ENCODE results near the gene BCL2L13. TPM values are rescaled to one million over a fixed set of nuclear protein-coding genes. Genes with fewer than 3 reads are reported as not detected.

BCL2L13 gene
- total RNA-seq, 1 donor from 2014 or later: 69.0 TPM

DNA sequence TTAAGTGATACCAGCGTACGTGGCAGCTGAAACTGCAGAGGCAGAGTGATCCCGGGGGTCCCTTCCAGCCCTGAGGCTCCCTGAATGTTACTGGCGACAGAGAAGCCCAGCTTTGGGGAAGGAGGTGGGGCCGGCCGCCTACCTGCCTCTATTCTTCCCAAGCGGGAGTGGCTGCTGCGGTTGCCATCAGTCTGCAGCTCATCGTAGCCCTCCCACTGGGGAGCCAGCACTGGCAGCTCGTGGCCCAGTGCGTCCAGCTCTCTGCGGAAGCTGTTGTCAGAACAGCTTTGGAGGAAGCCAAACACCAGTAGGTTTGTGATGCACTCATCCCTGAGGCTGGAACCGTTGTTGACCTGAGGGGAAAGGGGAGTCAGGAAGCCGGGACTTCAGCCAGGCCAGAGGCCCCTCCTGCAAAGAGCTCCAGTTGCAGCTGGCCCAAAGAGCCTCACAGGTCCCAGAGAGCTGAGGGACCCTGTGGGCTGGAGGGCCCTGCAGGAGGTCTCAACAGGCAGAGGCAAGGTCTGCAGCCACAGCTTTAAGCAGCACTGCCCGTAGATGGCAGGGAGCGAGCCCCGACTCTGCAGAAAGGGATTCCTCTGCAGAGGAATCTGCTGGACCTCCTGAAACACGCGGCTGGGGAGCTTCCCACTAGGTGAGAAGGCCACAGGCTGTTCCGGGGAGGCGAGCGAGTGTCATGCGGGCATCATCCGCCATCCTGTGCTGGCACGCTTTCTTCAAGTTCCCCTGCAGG is 105.3 kb downstream of the BCL2L13 start:
- Histone ChIP-seq H3K9ac (ENCODE audit: low read length) (no peak overlapping the region), H3K4me2 (ENCODE audit: low read length) (no peak overlapping the region), H2AFZ (ENCODE audit: low read depth, low read length) (no peak overlapping the region), H3K27ac (ENCODE audit: low read depth, low read length) (no peak overlapping the region), H3K4me1 (ENCODE audit: insufficient read depth, low read length) (no peaks in the 10 kb centered on the region), H3K79me2 (ENCODE audit: insufficient read depth, low read length) (no peaks in the 10 kb centered on the region), H3K9me3 (ENCODE audit: insufficient read depth, low read depth, low read length) (no peaks in the 10 kb centered on the region), H3K27me3 (ENCODE audit: insufficient read depth, low read length) (no peaks in the 10 kb centered on the region), H3K36me3 (ENCODE audit: insufficient read depth, low read length) (no peaks in the 10 kb centered on the region), H3K4me3 (ENCODE audit: insufficient read depth, low read depth, low read length) (no peak overlapping the region), H4K20me1 (ENCODE audit: insufficient read depth, low read length) (peaks cover 37% of the 10 kb centered on the region)
- Mint-ChIP-seq H3K36me3 (ENCODE audit: low read depth, unreplicated experiment) (peaks cover 6% of the 10 kb centered on the region), H3K27me3 (ENCODE audit: low read depth, unreplicated experiment) (peaks cover 3% of the 10 kb centered on the region), H3K4me3 (ENCODE audit: unreplicated experiment) (no peak overlapping the region), H3K9me3 (ENCODE audit: unreplicated experiment) (peaks cover 2% of the 10 kb centered on the region), H3K27ac (ENCODE audit: unreplicated experiment) (no peak overlapping the region), H3K4me1 (ENCODE audit: low read depth, unreplicated experiment) (no peaks in the 10 kb centered on the region)
- DNase-seq (ENCODE audit: low read depth): no peak
- no peak for FAIRE-seq
- no peak for TF ChIP-seq EZH2 (IDR thresholded peaks at IDR 0.05; ENCODE audit: insufficient read depth, low read length)
- TF ChIP-seq, protein P1, sequence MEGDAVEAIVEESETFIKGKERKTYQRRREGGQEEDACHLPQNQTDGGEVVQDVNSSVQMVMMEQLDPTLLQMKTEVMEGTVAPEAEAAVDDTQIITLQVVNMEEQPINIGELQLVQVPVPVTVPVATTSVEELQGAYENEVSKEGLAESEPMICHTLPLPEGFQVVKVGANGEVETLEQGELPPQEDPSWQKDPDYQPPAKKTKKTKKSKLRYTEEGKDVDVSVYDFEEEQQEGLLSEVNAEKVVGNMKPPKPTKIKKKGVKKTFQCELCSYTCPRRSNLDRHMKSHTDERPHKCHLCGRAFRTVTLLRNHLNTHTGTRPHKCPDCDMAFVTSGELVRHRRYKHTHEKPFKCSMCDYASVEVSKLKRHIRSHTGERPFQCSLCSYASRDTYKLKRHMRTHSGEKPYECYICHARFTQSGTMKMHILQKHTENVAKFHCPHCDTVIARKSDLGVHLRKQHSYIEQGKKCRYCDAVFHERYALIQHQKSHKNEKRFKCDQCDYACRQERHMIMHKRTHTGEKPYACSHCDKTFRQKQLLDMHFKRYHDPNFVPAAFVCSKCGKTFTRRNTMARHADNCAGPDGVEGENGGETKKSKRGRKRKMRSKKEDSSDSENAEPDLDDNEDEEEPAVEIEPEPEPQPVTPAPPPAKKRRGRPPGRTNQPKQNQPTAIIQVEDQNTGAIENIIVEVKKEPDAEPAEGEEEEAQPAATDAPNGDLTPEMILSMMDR (IDR thresholded peaks at IDR 0.05; ENCODE audit: insufficient read depth, low read depth, low read length): no peak

DNA sequence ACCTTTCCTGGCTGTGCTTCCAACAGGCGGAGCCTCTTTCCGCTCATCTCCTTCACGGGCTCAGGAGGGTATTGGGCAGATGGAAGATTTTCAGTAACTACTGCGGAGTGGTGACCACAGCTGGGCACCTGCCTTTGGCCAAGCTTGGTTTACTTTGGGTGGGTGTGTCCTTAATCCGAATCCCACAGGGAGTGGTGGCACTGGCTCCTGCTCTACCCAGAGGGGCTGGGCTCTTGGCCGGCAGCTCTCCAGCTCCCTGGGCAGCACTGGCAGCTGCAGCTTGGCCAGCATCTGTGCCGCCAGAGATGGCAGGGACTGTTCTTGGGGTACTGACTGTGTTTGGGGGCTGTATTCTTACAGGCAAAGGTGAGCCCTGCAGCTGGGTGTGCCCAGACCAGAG is 105.9 kb downstream of the BCL2L13 start:
- H3K4me2 ChIP-seq (ENCODE audit: low read length): no peak overlapping the region
- no peaks in the 10 kb centered on the region for H3K27me3 ChIP-seq (ENCODE audit: insufficient read depth, low read length)
- H3K36me3 ChIP-seq (ENCODE audit: insufficient read depth, low read length): no peaks in the 10 kb centered on the region
- peak overlapping the region; percentile 34 for H3K27ac Mint-ChIP-seq (ENCODE audit: unreplicated experiment)
- no peak for DNase-seq (ENCODE audit: low read depth)
- H3K4me1 Mint-ChIP-seq (ENCODE audit: low read depth, unreplicated experiment): no peaks in the 10 kb centered on the region
- H3K4me3 ChIP-seq (ENCODE audit: insufficient read depth, low read depth, low read length): no peak overlapping the region
- peaks cover 3% of the 10 kb centered on the region for H3K27me3 Mint-ChIP-seq (ENCODE audit: low read depth, unreplicated experiment)
- no peak overlapping the region for H3K4me3 Mint-ChIP-seq (ENCODE audit: unreplicated experiment)
- H3K27ac ChIP-seq (ENCODE audit: low read depth, low read length): no peak overlapping the region
- no peak for TF ChIP-seq EZH2 (IDR thresholded peaks at IDR 0.05; ENCODE audit: insufficient read depth, low read length)
- TF ChIP-seq, protein P1 (IDR thresholded peaks at IDR 0.05; ENCODE audit: insufficient read depth, low read depth, low read length): no peak
- H3K9me3 ChIP-seq (ENCODE audit: insufficient read depth, low read depth, low read length): no peaks in the 10 kb centered on the region
- H3K36me3 Mint-ChIP-seq (ENCODE audit: low read depth, unreplicated experiment): peaks cover 6% of the 10 kb centered on the region
- no peaks in the 10 kb centered on the region for H3K4me1 ChIP-seq (ENCODE audit: insufficient read depth, low read length)
- H2AFZ ChIP-seq (ENCODE audit: low read depth, low read length): no peak overlapping the region
- no peak for FAIRE-seq
- H3K9me3 Mint-ChIP-seq (ENCODE audit: unreplicated experiment): peaks cover 2% of the 10 kb centered on the region
- H3K79me2 ChIP-seq (ENCODE audit: insufficient read depth, low read length): no peaks in the 10 kb centered on the region
- no peak overlapping the region for H3K9ac ChIP-seq (ENCODE audit: low read length)
- H4K20me1 ChIP-seq (ENCODE audit: insufficient read depth, low read length): peaks cover 39% of the 10 kb centered on the region

DNA sequence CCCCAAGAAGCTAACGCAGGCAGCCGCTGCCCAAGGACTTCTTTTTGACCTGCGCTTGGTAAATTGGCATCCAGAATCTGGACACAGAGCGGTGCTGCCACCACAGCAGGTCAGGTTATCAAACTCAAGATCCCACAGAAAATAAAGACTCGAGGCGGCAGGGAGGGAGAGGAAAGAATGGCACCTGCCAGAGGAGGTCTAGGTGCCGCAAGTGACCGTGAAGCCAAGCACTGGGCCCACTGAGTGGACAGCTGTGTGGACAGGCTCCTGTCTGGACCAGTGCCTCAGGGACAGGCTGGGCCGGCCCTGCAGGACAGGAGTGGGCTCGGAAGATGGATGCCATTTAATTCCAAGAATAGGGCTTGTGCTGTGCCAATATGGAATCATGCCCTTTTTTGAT is 108.4 kb downstream of the BCL2L13 start:
- Histone ChIP-seq H3K79me2 (ENCODE audit: insufficient read depth, low read length) (peaks cover 7% of the 10 kb centered on the region), H3K27me3 (ENCODE audit: insufficient read depth, low read length) (no peaks in the 10 kb centered on the region), H4K20me1 (ENCODE audit: insufficient read depth, low read length) (peaks cover 42% of the 10 kb centered on the region), H3K9ac (ENCODE audit: low read length) (no peak overlapping the region), H3K4me2 (ENCODE audit: low read length) (no peak overlapping the region), H3K36me3 (ENCODE audit: insufficient read depth, low read length) (no peaks in the 10 kb centered on the region), H3K9me3 (ENCODE audit: insufficient read depth, low read depth, low read length) (no peaks in the 10 kb centered on the region), H3K27ac (ENCODE audit: low read depth, low read length) (no peak overlapping the region), H2AFZ (ENCODE audit: low read depth, low read length) (no peak overlapping the region), H3K4me1 (ENCODE audit: insufficient read depth, low read length) (no peaks in the 10 kb centered on the region), H3K4me3 (ENCODE audit: insufficient read depth, low read depth, low read length) (no peak overlapping the region)
- TF ChIP-seq EZH2 (IDR thresholded peaks at IDR 0.05; ENCODE audit: insufficient read depth, low read length): no peak
- TF ChIP-seq, protein P1 (IDR thresholded peaks at IDR 0.05; ENCODE audit: insufficient read depth, low read depth, low read length): no peak
- no peaks in the 10 kb centered on the region for H3K4me1 Mint-ChIP-seq (ENCODE audit: low read depth, unreplicated experiment)
- H3K4me3 Mint-ChIP-seq (ENCODE audit: unreplicated experiment): no peak overlapping the region
- H3K27ac Mint-ChIP-seq (ENCODE audit: unreplicated experiment): no peak overlapping the region
- H3K9me3 Mint-ChIP-seq (ENCODE audit: unreplicated experiment): peaks cover 2% of the 10 kb centered on the region
- H3K36me3 Mint-ChIP-seq (ENCODE audit: low read depth, unreplicated experiment): peaks cover 6% of the 10 kb centered on the region
- FAIRE-seq (no peak), DNase-seq (ENCODE audit: low read depth) (no peak)
- H3K27me3 Mint-ChIP-seq (ENCODE audit: low read depth, unreplicated experiment): peaks cover 3% of the 10 kb centered on the region
